DMS 273 (cell line): ENCODE data around the gene FEM1A.
"Not testable (repeated sequence)": the region's sequence is repeated elsewhere in the genome, so short reads cannot be mapped to it uniquely, and the experiment has no call there.

Source experiments
- DNase-seq: peaks from one replicate; lab custom pipeline; 2025; ENCODE audit not compliant: unreplicated experiment; lab: John Stamatoyannopoulos, UW

Gene FEM1A

DNA sequence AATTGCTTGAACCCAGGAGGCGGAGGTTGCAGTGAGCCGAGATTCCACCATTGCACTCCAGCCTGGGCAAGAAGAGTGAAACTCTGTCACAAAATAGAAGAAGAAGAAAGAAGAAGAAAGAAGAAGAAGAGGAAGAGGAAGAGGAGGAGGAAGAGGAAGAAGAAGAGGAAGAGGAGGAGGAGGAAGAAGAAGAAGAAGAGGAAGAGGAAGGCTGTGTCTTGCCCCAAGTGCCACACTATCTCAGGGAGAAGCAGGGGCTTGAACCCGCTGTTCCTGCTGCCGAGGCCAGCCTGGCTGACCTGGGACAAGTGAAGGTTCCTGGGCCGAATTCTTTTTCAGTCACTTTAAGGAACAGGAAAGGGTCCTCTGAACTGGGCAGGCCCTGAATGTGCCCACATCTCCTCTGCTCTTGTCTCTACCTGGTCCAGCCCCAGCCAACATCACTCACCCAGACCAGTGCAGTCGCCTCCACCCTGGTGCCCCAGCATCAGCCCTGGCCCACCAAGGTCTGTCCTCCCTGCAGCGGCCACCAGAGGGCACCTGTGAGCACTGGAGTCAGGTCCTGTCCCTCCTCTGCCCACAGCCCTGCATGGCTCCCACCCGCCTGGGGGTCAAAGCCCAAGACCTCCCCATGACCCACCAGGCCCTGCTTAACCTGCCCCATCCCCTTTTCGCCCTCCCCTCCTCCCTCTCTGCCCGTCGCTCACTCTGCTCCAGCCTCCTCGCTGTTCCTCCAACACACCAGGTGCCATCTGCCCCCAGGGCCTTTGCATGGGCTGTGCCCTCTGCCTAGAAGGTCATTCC lies 20.0 kb downstream of the FEM1A start:
- peak; percentile 85 for DNase-seq

DNA sequence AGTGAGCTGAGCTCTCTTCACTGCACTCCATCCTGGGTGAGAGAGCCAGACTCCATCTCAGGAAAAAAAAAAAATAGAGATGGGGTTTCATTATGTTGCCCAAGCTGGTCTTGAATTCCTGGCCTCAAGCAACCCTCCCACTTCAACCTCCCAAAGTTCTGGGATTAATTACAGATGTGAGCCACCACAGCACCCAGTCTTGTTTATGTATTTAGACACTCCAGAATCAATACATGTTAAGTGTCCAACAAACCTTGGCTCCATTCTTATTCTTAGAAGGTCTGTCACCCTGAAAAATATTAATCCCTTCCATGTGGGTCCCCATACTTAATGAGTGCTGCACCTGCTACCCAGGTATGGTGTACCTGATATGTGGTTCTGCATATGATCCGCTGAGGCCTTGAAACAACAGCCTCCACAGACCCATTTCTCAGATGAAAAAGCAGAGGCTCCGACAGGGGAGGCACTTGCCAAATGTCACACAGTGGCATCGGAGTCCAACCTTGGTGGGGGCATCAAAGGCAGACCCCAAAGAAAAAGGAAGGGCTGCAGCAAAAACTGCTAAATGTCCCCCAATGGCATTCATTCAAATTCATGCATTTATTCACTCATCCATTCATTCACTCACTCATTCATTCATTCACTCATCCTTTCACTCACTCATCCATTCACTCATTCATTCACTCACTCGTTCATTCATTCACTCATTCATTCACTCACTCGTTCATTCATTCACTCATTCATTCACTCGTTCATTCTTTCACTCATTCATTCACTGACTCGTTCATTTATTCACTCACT lies 23.3 kb downstream of the FEM1A start:
- peak; percentile 35 for DNase-seq

DNA sequence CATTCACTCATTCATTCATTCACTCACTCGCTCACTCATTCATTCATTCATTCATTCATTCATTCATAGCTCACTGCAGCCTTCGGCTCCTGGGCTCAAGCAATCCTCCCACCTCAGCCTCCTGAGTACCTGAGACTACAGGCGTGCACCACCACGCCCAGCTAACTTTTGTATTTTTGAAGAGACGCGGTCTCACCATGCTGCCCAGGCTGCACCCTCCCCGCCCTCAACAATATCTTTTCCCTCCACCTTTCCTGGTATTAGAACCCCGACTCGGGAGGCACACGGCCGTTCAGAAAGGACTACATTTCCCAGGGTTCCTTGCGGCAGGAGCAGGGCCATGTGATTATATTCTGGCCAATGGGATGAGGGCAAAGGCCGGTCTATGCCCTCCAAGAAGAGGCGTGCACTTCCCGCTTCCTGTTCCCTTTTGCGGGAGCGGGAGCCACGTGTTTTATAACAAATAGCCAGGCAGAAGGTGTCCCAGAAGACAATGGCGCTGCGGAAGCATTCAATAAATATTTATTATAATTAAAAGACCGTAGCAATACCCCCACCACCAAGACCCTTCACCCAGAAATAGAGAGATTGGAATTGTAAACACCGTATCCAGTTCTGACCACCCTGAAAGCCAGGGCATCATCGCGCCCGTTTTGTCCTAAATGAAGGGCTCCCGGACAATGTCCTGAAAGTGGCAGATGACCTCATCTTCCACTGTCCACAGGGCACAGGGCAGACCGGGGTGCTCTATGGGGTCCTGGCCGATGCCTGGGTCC lies 24.1 kb downstream of the FEM1A start:
- DNase-seq = peak; percentile 98

DNA sequence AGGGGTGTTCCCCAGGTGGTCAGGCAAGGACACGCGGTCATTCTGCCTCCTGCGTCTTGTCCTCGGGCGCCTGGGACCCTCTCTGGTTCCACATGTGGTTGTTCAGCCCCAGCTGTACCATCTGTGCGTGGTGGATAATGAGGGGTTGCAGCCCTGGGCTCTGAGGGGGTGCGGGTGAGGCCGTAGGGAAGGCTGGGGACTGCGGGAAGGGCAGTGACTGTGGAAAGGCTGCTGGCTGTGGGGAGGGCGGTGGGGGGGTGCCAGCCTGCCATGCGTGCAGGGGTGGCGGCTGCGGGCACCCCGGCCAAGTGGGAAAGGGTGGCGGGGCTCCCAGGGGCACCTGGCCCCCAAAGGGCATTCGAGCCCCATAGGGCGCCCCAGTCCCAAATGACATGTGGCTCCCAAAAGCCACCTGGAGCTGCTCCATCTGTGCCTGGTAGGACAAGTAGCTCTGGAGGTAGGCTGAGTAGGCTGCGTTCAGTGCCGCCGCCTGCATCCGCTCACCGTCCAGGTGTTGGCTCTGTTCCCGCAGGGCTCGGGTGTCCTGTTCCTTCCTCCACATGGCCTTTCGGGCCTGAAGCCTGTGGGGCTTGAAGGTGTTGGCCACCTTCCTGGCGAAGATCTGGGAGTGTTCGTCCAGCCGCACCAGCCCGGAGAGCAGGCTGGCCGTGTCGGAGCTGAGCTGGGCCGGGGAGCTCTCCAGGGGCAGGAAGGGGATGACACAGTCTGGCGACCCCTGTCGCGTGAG lies 24.8 kb downstream of the FEM1A start:
- DNase-seq = peak; percentile 36

DNA sequence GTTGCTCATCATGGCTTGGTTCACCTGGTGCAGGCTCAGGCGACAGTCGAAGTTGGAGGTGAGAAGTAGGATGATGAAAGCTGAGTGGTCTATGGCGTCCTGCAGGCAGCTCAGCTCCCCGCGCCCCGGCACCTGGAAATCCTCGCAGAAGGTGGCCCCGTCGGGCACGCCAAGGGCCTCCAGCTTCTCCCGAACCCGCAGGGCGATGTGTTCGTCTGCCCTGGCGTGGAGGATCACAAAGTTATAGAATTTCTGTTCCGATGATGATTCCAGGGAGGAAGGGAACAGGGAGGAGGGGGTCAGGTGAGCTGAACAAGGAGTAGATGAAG lies 25.4 kb downstream of the FEM1A start:
- DNase-seq = no peak

DNA sequence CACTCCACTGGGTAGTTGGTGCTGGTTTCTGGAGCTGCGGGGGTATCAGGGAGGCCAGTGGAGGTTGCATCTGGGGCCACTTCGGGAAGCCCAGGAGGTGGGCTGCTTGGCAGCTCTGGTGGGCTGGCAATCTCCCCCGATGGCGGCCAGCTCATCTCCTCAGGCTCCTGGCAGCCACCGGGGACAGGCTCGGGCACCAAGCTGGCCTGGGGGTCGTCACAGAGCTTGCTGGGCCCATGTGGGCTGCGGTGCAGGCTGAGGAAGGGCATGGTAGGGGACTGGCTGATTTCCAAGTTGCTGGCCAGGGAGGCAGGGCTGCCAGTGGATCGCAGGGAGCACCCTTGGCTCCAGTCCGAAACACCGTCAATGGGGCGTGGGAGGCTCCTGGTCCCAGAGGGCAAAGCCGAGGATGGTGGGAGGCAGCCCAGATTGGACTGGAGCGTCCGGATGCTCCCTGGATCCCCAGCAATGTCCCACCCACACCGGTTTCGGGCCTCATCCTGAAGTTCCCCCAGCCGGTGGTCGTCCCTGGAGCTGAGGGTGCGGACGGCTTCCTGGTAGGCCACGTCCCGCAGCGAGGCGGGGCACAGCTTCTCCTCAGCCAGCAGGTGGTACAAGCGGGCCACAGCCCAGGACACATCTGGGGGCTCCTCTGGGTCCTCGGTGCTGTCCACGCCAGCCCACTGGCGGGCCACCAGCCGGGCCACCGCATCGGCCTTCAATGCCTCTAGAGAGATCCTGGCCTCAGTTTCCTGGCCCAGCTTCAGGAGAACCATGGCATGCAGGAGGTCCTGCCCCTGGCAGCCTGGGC lies 26.1 kb downstream of the FEM1A start:
- DNase-seq = no peak

DNA sequence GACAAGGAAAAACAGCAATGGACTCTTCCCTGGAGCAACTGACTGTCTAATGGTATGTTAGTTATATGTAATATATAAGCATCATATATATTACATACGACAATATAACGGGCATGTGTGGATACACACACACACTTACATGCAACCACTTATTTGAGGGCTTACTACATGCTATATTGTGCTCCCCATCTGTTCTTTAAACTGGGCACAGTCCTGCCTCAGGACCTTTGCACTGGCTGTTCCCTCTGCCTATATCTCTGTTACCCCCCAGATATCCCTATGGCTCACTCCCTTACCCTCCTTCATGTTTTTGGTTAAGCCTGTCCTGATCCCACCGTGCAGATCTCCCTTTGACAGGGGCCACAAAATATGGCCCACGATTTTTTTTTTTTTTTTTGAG lies 29.7 kb downstream of the FEM1A start:
- DNase-seq = no peak

DNA sequence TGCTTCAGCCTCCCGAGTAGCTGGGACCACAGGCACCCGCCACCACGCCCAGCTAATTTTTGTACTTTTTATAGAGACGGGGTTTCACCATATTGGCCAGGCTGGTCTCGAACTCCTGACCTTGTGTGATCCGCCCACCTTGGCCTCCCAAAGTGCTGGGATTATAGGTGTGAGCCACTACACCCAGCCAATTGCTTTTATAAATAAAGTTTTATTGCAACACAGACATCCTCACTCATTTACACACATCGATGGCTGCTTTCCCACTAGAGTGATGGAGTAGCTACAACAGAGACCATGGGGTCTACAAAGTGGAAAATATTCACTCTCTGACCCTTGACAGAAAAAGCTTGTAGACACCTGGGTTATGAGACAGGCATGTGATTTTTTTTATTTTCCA lies 30.8 kb downstream of the FEM1A start:
- not testable (repeated sequence) for DNase-seq

DNA sequence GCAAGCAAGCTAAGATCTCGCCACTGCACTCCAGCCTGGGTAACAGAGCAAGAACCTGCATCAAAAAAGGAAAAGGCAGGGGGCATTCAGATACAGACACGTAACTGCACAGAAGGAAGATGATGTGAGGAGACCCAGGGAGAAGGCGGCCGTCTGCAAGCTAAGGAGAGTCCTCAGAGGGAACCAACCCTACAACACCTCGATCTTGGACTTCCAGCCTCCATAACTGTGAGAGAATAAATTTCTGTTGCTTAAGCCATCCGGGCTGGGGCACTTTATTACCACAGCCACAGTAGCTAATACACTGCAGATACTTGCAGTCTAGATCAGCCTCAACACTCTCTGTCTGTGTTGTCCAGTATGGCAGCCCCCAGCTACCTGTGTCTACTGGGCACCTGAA lies 32.0 kb downstream of the FEM1A start:
- DNase-seq = no peak

DNA sequence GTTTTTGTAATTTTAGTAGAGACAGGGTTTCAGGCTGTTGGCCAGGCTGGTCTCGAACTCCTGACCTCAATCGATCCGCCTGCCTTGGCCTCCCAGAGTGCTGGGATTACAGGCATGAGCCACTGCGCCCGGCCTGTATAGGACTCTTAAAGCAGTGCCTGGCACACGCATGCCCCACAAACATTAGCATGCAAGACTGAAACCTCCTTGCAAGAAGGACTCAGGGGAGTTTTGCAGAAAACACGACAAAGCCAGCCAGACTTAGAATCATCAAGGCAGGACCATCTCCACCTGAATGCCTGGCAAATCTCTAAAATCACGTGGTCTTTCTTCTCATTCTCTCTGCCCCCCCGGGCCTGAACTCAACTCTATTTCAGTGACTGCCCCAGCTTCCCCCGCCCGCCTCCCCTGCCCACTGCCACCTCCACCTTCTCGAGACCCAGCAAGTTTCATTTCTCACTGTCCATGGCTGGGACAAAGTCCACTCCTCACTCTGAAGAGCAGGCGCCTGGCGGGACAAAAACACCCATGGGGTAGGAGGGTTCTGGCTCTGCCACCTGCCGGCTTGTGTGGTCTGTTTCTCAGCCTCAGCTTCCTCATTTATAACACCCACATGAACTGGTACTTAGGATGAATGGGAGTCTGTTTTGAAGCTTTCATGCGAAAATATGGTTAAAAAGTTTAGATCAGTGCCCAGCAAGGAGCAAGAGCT lies 37.6 kb downstream of the FEM1A start:
- peak; percentile 34 for DNase-seq

DNA sequence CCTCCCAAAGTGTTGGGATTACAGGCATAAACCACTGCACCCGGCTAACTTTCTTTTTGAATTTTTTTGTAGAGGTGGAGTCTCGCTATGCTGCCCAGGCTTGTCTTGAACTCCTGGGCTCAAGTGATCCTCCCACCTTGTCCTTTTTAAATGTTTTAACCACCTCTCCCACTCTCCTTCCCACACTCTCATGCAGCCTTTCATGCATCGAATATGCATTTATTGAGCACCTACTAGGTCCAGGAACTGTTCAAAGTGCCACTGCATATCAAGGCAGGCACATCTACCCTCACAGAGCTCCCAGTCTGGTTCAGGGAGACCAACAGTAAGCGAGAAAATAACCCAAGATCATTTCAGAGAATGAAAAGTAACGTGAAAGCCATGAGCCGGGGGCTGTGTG lies 38.8 kb downstream of the FEM1A start:
- DNase-seq = no peak

DNA sequence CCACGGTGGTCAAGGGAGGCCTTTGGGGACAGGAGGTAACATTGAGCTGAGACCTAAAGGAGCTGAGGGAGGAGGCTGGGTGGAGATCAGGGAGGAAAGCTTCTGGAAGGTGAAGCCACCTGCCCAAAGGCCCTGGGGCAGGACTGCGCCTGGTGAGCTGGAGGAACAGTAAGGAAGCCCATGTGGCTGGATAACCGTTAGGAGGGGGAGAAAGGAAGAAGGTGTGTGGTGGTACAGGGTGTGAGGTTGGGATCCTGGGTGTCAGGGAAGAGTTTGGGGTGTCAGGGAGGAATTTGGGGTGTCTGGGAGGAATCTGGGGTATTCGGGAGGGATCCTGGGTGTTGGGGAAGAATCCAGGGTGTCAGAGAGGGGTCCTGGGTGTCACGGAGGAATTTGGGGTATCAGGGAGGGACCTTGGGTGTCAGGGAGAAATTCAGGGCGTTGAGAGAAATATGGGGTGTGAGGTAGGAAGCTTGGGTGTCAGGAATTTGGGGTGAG lies 39.3 kb downstream of the FEM1A start:
- no peak for DNase-seq

DNA sequence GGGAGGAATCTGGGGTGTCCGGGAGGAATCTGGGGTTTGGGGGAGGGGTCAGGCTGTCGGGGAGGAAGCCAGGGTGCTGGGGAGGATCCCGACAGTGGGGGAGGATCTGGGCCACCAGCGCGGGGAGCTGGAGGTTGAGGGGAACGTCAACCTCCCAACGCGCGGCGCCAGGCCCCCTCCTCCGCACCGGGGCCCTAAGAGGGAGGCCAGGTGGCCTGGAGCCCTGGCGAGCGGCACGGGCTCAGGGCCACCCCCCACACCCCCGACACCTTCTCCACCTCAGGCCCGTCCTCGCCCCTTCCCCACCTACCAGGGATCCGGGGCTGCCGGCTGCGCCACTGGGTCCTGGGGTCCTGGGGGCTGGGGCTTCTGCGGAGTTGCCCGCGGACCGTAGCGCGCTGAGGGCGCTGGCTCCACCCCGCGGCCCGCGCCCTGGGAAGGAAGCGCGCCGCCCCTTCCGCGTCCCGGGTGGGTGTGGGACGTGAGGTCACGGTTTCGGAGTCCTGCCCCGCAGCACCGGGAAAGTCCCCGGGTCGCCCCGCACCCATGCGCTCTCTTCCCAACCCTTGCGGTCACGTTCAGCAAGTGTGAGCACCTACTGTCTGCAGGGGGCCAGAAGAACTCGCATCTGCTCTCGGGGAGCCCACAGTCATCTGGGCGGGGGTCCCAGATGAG lies 39.9 kb downstream of the FEM1A start, which contains the start of gene TICAM1:
TICAM1 (minus strand) TSS at position 409 of the 675 bp plus-strand sequence. CDS start 13,335 bp downstream, outside the sequence.
- DNase-seq = peak; percentile 71

DNA sequence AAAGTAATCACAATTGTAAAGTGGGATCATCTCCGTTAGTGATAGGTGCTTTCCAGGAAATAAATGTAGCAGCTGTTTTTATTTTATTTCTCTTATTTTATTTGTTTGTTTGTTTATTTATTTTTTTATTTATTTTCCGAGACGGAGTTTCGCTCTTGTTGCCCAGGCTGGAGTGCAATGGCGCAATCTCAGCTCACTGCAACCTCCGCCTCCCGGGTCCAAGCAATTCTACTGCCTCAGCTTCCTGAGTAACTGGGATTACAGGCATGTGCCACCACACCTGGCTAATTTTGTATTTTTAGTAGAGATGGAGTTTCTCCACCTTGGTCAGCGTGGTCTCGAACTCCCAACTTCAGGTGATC lies 40.4 kb downstream of the FEM1A start:
- DNase-seq = not testable (repeated sequence)

DNA sequence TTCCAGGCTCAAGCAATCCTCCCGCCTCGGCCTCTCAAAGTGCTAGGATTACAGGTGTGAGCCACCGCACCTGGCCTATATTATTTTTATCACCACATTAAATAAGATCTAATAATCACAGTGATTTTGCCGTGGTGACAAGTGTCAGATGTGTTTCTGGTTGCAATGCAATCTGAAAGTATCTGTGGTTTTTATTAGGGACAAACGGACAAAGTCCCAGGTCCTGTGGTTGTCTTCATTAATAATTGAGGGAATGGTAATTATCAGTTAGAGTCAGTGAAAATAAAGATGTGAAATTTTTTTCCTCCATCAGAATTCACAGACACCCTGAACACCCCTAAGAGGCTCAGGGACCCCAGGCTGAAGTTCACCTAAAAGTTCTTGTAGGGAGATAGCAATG lies 41.2 kb downstream of the FEM1A start:
- no peak for DNase-seq

DNA sequence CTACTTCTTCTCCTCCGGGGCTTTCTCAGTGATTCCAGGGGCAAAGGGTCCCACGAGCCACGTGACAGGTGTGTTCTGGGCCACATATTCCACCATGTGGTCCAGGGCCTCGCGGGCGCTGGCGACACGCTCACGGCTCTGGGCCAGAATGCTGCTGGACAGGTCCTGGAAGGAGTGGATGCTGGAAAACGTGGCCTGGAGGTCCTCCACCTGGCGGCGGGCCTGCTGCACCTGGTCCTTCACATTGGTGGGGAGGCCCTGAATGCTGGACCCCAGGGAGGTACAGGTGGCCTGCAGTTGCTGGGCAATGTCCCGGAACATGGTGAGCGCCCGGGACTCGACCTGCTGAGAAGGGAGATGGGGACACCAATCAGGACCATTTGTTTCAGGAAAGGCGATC lies 47.7 kb downstream of the FEM1A start:
- no peak for DNase-seq

DNA sequence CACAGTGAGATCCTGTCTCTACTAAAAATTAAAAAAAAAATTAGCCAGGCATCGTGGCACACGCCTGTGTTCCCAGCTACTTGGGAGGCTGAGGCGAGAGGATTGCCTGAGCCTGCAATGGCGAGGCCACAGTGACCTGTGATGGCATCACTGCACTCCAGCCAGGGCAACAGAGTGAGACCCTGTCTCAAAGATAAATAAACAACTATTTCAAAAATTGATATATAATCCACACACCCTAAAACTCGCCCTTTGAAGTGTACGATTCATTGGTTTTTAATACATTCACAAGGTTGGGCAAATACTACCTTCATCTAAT lies 52.1 kb downstream of the FEM1A start:
- no peak for DNase-seq

DNA sequence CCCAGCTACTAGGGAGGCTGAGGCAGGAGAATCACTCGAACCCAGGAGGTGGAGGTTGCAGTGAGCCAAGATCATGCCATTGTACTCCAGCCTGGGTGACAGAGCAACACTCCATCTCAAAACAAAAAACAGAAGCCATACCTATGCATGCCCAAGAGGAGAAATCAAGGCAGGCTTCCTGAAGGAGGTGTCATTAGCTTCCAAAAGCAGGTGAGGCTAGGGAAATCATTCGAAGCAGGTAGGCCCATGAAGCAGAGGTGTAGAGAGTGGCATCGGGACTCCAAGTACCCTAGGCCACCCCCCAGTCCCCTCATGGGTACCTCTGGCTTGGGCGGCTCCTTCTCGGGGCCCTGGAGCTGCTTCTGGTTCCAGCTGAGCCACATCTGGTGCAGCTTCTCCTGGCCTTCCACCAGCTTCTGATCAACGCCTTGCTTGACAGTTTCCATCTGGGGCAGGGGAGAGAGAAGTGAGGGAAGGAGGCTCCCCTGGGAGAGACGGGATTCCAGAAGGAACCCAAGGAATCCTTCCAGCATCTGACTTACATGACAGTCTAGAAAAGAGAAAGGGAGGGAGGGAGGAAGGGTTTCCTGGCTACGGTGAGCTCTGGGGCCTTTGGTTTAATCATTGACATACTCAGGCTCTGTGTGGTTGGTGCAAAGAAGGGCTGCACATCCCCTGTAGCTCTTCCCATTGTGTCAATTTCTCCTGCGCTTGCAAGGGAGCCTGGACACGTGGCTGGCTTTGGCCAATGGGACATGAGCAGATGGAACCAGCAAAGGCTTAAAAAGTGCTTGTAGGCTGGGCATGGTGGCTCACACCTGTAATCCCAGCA lies 53.0 kb downstream of the FEM1A start:
- DNase-seq = peak; percentile 44
